GM21381 (cell line): ENCODE data around the gene ZC3HAV1L.
"Not testable (repeated sequence)": the region's sequence is repeated elsewhere in the genome, so short reads cannot be mapped to it uniquely, and the experiment has no call there.

Source experiments
- ATAC-seq: cut with Tn5 transposase; IDR thresholded peaks from one replicate; pipeline ENCODE4 v1.9.1; 2021; ENCODE audit warnings: mild to moderate bottlenecking, moderate library complexity; ENCODE audit not compliant: unreplicated experiment

Gene ZC3HAV1L

GRCh38 chr7:139035586-139036353 is at the start of gene ZC3HAV1L:
Gene ZC3HAV1L, minus strand, starts transcription at chr7:139036042. Its CDS starts 25 bp downstream, at chr7:139036017.
- ATAC-seq = peak; percentile 81

GRCh38 chr7:139084709-139085108 is 48.9 kb upstream of the ZC3HAV1L start:
- ATAC-seq = no peak

GRCh38 chr7:139081584-139081983 is 45.7 kb upstream of the ZC3HAV1L start:
- ATAC-seq = no peak

GRCh38 chr7:139080905-139081304 is 45.1 kb upstream of the ZC3HAV1L start:
- ATAC-seq = no peak

- ATAC-seq = no peak
These were observed 44.0 kb upstream of the ZC3HAV1L start for GRCh38 chr7:139079861-139080260.

GRCh38 chr7:139078911-139079310 is 43.1 kb upstream of the ZC3HAV1L start:
- ATAC-seq = no peak

GRCh38 chr7:139078399-139078798 is 42.6 kb upstream of the ZC3HAV1L start:
- no peak for ATAC-seq

- not testable (repeated sequence) for ATAC-seq
These were observed 41.9 kb upstream of the ZC3HAV1L start for GRCh38 chr7:139077706-139078105.

- no peak for ATAC-seq
These were observed 40.2 kb upstream of the ZC3HAV1L start for GRCh38 chr7:139075871-139076686.

- ATAC-seq = peak; percentile 75
These were observed 39.3 kb upstream of the ZC3HAV1L start for GRCh38 chr7:139075031-139075652.

GRCh38 chr7:139072796-139073195 is 37.0 kb upstream of the ZC3HAV1L start:
- ATAC-seq = no peak

GRCh38 chr7:139071680-139072079 is 35.8 kb upstream of the ZC3HAV1L start:
- ATAC-seq = no peak

- ATAC-seq = no peak
These were observed 32.9 kb upstream of the ZC3HAV1L start for GRCh38 chr7:139068544-139069399.

- no peak for ATAC-seq
These were observed 30.5 kb upstream of the ZC3HAV1L start for GRCh38 chr7:139066315-139066714.

GRCh38 chr7:139065323-139065722 is 29.5 kb upstream of the ZC3HAV1L start:
- ATAC-seq = no peak

- ATAC-seq = no peak
These were observed 25.6 kb upstream of the ZC3HAV1L start for GRCh38 chr7:139061416-139061815.

GRCh38 chr7:139060695-139061237 is 24.9 kb upstream of the ZC3HAV1L start:
- ATAC-seq = no peak

GRCh38 chr7:139059905-139060304 is 24.1 kb upstream of the ZC3HAV1L start:
- ATAC-seq = no peak

GRCh38 chr7:139058943-139059342 is 23.1 kb upstream of the ZC3HAV1L start:
- no peak for ATAC-seq

- ATAC-seq = no peak
These were observed 19.8 kb upstream of the ZC3HAV1L start for GRCh38 chr7:139055674-139056073.
